GM12864 (cell line): ENCODE data around the gene ANKS1B.
"Not testable (repeated sequence)": the region's sequence is repeated elsewhere in the genome, so short reads cannot be mapped to it uniquely, and the experiment has no call there.

Source experiments
- DNase-seq: peaks from one replicate; pipeline ENCODE4 v3.0.0-alpha.2; 2011; ENCODE audit warnings: low read depth
- H3K4me3 ChIP-seq: 2 replicates; pipeline ENCODE4 v1.5.1; 2011; ENCODE audit warnings: mild to moderate bottlenecking, low read depth, low read length, control low read depth
- TF ChIP-seq, protein P1 (sequence below): IDR thresholded peaks from 2 replicates; pipeline ENCODE4 v1.5.1; 2011; ENCODE audit warnings: low read depth, mild to moderate bottlenecking, moderate library complexity, low read length, control low read depth, inconsistent platforms; ENCODE audit errors: missing control alignments

ANKS1B gene

DNA sequence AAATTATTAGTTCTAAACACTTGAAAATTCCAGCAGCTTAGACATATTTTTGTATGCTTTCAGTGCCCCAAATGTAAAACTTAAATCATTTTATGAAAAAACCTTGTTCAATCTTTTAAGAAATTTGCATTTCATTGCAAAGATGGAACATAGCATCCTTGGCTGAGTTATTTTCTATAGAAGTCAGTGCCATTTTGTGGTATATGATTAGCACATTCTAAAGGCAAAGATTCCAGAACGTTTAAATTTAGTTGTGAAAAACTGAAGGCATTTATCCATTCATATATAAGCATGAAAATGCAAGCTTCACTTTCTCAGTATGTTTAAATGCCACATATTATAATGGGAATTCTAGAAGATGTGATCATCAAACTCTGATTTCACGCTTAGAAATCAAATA is 1007.5 kb downstream of the ANKS1B start:
- no peak for DNase-seq
- TF ChIP-seq, protein P1, sequence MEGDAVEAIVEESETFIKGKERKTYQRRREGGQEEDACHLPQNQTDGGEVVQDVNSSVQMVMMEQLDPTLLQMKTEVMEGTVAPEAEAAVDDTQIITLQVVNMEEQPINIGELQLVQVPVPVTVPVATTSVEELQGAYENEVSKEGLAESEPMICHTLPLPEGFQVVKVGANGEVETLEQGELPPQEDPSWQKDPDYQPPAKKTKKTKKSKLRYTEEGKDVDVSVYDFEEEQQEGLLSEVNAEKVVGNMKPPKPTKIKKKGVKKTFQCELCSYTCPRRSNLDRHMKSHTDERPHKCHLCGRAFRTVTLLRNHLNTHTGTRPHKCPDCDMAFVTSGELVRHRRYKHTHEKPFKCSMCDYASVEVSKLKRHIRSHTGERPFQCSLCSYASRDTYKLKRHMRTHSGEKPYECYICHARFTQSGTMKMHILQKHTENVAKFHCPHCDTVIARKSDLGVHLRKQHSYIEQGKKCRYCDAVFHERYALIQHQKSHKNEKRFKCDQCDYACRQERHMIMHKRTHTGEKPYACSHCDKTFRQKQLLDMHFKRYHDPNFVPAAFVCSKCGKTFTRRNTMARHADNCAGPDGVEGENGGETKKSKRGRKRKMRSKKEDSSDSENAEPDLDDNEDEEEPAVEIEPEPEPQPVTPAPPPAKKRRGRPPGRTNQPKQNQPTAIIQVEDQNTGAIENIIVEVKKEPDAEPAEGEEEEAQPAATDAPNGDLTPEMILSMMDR: no peak
- no peak overlapping the region for H3K4me3 ChIP-seq

DNA sequence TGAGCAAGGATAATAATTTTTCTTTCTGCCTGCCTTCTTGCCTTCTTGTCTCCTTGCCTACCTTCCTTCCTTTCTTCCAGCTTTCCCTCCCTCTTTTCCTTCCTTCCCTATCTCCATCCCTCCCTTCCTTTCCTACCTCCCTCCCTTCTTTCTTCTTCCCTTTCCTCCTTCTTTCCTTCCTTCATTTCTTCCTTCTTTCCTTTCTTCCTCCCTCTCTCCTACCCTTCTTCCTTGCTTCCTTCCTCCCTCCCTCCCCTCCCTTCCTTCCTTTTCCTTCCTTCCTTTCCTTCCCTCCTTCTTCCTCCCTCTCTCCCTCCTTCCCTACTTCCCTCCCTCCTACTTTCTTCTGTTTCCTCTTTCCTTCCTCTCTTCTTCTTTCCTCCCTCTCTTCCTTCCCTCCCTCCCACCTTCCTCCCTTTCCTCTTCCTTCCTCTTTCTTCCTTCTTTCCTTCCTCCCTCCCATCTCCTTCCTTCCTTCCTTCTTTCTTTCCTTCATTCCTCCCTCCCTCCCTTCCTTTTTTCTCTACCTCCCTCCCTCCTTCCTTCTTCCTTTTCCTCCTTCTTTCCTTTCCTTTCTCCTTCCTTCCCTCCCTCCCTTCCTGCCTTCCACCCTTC is 1009.9 kb downstream of the ANKS1B start:
- H3K4me3 ChIP-seq: no peak overlapping the region
- TF ChIP-seq, protein P1: no peak
- DNase-seq: no peak

DNA sequence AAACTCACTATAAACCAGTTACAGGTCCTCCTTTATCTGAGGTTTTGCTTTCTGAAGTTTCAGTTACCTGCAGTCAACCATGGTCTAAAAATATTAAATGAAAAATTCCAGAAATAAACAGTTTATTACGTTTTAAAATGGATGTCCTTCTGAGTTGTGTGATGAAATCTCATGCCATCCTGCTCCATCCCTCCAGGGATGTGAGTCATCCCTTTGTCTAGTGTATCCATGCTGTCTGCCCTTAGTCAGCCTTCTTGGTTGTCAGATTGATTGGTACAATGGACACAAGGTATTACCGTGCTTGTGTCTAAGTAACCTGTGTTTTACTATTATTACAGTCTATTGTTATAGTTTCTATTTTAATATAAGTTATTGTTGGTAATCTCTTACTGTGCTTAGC is 1011.3 kb downstream of the ANKS1B start:
- H3K4me3 ChIP-seq: no peak overlapping the region
- TF ChIP-seq, protein P1: no peak
- no peak for DNase-seq

DNA sequence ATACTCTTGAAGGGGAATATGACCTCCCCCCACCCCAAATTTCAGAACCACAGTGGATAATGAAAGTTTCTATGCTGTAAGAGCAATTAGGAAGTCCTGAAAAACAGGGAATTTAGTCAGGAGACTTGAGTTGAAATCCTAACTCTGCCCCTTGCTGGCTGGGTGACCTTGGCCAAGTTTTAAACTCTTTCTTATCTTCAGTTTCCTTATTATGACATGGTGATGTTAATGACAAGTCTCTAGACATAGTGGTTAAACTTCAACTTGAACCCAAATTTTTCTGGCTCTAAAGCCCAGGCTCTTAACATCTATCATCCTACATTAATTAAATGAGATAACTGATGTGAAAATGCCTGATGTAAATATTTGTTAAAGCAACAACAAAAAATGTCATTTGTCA is 1013.8 kb downstream of the ANKS1B start:
- H3K4me3 ChIP-seq: no peak overlapping the region
- TF ChIP-seq, protein P1: no peak
- no peak for DNase-seq

DNA sequence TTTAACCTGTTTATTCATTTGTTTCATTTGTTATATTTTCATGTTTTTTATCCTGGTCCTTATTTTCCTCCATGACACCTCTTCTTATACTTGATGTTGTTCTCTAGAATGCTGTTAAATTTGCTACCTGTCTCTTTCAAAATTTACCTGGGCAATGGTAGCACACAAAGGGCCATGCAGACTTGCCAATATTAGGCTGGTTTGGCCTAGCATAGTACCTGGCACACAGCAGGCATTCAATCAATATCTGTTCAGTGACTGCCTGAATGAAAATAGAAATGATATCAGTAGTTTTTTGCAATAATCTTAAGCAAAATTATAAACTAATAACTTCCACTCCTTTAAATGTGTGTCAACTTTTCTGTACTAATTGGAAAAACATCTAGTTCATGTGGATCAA is 1014.5 kb downstream of the ANKS1B start:
- H3K4me3 ChIP-seq: no peak overlapping the region
- no peak for DNase-seq
- TF ChIP-seq, protein P1: no peak

DNA sequence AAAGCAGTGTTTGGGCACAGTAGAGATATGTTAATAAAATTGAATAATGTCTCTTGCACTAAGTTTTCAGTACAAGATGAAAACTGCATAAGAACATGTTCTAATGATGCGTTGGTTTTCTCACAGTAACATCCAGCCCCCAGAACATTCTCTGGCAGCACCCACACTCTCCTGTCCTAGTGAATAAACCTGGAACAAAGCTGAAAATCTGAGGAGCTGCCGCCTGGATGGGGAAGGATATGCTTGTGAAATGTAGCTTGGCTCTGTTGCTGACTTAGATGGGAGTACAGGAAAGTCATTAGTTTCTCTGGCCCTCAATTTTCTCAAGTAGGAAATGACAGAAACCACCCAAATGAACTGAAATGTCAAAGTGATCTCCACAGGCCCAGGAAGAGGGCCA is 1015.8 kb downstream of the ANKS1B start:
- H3K4me3 ChIP-seq: no peak overlapping the region
- TF ChIP-seq, protein P1: no peak
- no peak for DNase-seq

DNA sequence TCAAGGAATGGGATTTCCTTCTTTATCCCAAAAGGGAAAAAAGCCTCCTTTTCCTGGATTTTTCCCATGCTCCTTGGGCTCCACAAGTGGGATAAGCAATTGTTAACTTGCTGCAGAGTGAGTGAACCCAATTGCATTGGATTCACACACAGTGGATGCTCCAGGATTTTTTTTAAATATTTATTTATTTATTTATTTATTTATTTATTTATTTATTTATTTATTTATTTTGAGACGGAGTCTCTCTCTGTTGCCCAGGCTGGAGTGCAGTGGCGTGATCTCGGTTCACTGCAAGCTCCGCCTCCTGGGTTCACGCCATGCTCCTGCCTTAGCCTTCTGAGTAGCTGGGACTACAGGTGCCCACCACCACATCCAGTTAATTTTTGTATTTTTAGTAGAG is 1027.6 kb downstream of the ANKS1B start:
- H3K4me3 ChIP-seq, DNase-seq: not testable (repeated sequence)

DNA sequence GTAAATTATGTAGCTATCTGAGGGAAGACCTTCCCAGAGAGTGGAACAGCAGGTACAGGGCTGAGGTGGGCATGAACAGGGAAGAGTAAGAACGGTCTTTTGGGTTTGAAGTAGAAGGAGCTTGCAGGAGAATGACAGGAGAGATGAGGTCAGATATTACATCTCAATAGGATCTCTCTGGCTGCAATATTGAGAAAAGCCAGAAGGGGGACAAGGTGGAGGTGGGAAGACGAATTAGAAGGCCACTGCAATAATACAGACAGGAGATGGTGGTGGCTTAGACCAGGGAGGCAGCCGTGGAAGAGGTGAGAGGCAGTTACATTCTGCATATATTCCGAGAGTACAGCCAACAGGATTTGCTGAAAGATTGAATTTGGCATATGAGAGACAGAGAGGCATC is 1029.5 kb downstream of the ANKS1B start:
- TF ChIP-seq, protein P1: peak; percentile 71
- H3K4me3 ChIP-seq: no peak overlapping the region
- no peak for DNase-seq
